Hippocampal formation (tissue), 2 donors: ENCODE results near the gene C16orf82.

Experiments
- DNase-seq, 2 donors: peaks; one replicate each; lab custom pipeline; 2025; lab: John Stamatoyannopoulos, UW

The C16orf82 gene

DNA sequence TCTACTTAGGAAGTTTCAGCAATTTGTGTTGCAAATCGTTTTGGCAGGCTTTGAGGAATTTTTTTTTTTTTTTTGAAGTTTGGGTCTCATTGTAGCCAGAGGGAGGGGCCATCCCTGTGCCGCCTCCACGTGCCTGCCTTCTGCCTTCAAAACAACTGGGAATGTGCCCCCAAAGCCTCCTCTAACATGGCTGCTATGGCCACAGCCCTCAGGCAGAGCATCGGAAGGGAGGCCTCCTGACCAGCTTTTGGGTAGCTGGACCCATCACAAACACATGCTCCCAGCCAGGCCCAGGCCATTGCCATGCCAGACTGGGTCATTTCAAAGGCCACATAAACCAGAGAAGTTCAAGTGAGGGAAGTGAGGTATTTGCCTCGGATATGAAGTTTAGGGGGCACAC lies 21.5 kb downstream of the C16orf82 start:
- DNase-seq: no peak

DNA sequence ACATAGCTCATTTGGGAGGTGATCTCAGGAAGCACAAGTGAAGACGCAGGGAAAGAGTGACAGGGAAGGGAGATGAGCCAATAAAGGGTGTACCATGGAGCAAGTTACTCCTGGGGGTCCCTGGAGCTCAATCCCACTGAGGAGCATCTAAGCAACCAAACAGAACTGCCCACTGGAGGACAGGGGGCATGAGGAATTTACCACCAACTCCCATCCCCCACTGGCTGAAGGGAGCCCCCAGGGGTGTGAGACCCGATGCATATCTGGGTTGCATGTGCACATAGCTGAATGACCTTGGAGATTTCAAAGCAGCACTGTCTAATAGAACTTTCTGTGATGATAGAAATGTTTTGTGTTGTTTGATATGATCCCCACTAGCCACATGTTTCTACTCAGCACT lies 29.6 kb downstream of the C16orf82 start:
- DNase-seq: no peak

DNA sequence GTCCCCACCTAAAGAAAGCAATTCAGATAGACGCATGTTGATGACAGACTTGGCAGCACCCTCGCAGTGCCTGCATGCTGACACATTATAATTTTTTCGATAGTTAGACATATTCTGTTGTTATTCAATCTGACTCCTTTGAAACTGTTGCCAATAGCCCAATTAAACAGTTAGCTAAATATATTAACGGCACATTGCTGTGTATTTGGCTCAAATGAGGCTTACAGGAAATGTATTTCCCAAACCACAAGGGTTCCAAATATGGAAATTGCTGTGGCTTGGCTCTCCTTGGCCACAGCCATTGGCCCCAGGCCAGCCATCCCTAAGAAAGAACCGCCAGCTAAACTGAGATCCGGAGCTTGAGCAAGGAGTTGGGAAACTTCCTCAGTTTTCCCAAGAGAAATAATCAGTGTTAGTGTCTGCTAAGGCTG lies 31.1 kb downstream of the C16orf82 start:
- DNase-seq: no peak

DNA sequence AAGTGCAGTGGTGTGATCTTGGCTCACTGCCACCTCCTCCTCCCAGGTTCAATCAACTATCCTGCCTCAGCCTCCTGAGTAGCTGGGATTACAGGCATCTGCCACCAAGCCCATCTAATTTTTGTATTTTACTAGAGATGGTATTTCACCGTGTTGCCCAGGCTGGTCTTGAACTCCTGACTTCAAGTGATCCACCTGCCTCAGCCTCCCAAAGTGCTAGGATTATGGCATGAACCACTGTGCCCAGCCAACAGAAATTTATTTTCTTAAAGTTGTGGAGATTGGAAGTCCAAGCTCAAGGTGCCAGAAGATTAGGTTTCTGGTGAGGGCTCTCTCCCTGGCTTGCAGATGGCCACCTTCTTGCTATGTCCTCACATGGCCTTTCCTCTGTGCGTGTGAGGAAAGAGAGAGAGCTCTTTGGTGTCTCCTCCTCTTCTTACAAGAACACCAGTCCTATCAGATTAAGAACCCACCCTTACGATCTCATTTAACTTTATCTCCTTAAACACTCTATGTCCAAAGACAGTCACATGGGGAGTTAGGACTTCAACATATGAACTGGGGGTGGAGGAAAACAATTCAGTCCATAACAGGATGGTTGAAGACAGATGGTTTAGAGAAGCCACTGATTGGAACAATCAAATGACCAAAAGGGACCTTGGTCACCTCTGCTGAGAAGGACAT lies 31.8 kb downstream of the C16orf82 start:
- no peak for DNase-seq

DNA sequence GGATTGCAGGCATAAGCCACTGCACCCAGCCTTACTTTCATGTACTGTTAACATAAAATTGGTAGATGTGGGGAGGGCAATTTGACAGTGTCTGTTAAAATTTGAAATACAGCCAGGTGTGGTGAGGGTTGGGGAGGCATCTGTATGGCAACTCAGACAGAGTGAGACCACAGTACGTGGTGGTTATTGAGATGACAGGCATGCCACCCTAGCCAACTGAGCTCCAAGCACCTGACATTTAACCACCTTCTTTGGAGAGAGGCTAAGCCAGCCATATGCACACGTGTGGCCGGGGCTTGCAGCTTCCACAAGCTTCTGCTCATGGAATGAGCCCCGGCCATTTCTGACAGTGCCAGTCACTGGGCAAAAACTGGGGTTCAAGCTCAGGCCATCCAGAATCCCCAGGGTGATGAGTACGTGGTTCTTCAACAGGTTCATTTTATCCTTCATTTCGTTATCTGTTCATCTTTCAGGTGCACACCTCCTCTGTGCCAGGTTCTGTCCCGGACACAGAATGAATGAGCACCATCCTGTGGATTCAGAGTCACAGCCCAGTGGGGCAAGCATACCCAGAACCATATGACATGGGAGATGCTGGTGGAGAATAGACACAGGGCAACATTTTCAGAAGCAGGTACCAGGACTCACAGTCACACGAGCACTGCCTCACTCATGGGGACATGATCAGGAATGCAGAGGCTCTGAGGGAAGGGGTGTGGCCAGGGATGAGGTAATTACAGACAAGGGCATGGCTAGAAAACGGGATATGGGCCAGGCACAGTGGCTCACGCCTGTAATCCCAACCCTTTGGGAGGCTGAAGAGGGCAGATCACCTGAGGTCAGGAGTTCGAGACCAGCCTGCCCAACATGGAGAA lies 36.2 kb downstream of the C16orf82 start:
- DNase-seq: no peak

DNA sequence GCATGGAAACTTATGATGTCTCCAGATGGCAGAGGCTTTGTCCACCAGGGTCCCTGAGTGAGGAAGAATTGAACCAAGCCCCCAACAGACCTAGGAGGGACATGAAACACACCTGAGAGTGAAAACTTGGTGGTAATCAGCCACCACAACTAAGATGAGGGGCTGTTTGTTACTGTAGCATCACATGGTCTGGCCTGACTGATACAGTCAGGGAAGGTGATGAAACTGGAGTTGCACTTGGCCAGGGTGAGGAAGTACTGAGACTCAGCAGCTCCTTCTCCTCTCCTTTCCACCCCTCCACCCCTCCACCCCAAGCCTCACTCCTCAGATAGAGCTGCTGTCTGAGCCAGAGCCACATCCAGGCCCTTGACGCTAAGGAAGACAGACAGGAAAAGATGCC lies 37.2 kb downstream of the C16orf82 start:
- DNase-seq: no peak

DNA sequence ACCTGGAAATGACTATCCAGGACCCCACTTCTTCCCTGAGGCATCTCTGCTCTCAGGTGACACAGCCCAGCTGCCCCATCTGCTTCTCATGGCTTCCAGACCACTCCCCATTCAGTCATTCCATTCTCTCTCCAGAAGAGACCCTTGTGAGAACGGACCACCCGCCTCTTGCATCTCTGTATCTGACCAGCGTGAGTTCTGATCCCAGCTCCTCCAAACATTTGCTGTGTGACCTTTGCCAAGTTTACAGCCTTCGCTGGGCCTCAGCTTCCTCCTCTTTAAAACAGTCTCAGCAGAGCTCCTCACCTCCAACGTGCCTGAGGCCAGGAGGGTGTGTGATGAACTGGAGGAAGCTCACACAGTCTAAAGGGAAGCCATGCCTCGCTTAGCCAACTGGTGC lies 39.6 kb downstream of the C16orf82 start:
- DNase-seq: no peak

DNA sequence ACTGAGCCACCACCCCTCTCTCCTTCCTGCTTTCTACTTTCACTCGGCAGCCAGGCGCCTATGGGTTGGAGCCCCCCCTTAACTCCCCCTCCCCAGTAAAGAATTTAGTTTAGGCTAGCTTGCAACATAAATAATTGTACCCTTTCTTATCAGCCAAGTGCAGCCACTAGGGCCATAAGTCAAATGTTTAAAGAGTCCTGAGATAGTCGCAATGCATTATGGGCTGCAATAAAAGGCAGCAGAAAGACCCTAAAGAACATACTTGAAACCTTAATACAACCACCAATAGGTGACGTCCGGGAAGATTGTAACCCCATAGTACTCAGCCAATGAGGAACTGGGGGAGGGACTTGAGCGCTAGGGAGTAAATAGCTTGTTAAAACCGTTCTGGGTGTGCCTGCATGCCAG lies 40.5 kb downstream of the C16orf82 start:
- DNase-seq: no peak

DNA sequence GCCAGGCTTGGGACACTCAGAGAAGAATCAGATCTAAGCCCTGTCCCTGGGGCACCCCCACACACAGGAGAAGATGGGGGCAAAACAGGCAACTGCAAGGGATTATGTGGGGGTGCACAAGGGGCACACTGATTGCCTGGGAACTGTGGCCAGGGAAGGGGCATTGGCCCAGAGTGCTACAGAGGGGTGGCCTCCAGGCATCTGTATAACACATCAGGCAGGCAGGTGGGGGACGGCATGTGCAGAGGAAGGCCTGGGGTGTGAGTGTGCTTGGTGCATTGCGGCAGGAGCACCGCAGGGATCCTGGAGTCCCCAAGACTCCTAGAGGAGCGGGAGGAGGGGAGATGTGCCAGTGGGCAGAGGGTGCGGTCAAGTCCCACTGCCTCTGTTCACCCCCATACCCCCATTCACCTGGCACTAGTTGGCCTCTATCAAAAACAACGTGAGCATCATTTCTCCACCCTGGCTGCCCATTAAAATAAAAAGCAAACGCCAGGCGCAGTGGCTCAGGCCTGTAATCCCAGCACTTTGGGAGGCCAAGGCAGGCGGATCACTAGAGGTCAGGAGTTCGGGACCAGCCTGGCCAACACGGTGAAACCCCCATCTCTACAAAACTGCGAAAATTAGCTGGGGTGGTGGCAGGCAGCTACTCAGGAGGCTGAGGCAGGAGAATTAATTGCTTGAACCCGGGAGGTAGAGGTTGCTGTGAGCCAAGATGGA lies 41.5 kb downstream of the C16orf82 start:
- no peak for DNase-seq

DNA sequence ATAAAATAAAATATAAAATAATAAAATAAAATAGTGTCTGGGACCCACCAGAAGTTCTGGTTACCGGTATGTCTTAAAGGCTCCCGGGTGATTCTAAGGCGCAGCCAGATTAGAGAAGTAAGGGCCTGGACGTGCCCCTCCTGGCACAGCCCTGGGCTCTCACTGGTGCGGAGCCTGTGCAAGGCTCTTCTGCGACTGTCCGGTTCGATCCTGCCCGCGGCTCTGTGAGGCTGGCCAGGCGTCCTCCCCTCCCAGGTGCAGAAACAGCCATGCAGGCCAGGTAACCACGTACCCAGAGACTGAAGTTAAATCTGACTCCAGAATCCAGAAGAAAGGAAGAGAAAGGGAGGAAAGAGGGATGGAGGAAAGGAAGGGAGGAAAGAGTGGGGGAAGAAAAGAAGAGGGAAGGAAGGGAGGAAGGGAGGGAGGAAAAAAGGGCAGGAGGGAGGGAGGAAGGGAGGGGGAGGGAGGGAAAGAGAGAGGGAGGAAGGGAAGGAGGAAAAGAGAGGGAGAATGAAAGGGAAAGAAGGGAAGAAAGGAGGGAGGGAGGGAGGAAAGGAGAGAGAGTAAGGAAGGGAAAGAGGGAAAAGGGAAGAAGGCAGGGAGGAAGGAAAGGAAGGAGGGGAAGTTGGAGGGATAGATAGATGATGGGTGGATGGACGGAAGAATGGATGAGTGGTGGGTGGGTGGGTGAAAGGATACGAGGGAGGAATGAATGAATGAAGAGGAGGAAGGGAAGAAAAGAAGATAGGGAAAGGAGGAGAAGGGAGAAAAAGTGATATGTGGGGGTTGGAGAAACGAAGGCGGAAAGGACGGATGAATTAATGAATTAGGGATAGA lies 42.3 kb downstream of the C16orf82 start:
- DNase-seq: no peak

DNA sequence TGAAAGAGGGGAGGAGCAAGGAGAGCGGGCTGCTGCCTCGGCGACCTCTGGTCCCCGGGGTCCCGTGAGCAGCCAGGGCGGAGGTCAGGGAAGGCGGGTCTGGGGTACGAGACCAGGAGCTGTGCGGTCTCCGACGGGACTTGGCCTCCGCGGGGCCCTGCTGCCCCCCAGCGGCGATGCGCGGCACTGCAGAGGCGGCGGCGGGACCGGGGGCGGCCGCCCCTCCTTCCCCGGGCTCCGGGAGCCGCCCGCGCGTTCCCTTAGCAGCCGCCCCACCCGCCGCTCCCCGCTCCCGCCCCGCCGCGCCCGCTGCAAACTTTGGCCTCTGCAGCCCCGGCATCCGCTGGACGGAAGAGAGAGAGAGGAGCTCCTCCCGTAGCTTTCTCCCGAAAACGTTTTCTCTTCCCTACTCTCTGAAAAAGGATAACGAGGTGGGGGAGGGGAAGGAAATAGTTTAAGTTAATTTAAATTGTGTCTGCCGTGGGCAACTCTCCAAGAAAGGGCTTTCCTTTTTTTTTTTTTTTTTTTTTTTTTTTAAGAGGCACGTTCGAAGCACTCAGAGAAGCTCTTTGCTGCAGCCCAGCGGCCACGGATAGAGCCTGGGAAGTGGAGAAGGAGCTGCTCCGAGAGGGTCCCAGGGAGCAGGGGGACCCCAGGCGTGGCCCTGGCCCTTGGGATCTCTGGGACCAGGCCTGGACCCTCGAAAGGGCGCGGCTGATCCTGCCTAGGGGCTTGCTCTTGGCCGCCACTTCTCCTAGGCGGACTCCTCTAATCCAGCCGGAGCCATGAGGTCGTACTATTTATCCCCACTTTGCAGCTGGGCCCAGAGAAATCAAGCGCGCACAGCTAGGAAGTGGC lies 43.2 kb downstream of the C16orf82 start:
- peak in 1 of 2 donors; percentile 44 for DNase-seq

DNA sequence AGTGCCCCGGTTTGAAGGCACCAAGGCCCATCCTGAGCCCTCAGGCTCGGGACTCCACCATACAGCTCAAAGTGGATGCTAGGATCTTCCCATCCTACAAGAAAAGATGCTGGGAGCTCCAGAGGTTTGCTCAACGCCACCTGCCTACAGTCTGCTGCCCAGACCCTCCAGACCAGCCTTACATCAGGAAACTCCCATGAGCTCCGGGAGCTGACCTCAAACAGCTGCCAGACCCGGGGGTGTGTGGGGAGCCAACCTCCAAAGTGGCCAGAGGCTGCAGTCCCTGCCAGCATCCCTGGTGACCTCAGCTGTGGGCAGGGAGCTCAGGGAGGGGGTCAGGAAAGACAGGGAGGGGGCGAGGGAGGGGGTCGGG lies 43.8 kb downstream of the C16orf82 start:
- DNase-seq: no peak

DNA sequence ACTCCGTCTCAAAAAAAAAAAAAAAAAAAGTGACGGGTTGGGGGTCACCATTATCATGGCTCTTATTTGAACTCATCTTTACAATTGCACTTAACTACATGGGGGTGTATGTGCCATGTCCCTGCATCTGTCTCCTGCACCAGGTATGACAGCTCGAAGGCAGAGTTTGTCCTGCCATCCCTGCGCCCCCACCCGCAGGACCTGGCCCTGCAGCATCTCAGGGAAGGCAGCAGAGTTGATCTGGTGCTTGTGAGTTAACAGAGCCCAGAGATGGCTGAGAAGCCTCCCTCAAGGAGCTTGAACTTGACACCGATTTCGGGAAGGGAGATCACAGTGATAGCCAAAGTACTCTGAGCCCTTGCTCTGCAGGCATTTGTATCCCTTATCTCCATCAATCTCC lies 44.8 kb downstream of the C16orf82 start:
- no peak for DNase-seq

DNA sequence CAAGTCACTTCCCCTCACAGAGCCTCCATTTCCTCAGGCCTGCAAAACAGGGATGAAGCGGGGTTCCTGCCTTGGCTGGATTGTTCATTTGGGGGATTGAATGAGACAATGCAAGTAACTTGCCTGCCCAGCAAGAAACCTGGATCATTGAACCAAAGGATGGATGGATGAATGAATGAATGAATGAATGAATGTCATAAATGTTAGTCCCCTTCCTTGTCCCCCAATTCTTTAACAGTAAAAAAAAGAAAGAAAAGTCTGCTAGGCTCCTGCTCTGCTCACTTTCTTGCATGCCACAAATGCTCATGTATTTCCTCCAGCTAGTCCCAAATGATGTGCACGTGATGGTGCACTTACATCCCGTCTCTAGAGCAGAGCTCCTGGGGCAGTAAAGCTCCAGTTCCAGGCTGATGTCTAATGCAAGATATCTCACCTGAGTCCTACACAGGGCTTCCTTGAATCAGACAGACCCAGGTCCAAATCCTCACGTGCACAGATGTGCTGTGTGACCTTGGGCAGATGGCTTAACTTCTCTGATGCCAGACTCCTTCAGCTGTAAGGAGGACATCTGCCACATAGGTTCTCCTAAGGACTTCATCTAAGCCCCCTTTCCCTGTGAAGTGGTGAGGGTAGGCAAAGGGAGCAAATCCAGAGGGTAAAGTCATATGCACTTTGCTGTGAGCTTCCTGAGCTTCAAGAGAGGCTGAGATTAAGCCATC lies 45.5 kb downstream of the C16orf82 start:
- no peak for DNase-seq

DNA sequence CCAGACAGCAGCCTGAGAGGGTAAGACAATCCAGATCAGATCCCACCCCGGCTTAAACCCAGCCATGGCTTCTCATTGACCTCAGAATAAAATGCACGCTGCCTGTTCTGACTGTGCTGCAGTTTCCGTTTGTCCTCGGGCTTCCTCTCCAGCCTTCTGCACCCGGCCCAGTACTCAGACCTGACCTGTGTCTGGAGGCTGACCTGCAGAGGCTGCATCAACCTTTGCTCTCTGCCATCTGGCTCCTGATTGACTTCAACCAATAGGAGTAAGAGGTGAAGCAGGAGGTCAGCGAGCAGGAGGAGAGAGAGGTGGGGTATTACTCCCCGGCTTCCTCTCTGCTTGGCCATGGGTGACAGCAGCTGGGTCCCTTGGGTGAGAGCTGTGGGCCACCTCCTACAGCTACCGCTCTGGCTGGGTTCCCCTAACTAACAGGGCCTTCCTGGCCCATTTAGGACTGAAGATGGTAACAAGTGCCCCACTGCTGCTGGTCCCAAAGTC lies 46.7 kb downstream of the C16orf82 start:
- no peak for DNase-seq

DNA sequence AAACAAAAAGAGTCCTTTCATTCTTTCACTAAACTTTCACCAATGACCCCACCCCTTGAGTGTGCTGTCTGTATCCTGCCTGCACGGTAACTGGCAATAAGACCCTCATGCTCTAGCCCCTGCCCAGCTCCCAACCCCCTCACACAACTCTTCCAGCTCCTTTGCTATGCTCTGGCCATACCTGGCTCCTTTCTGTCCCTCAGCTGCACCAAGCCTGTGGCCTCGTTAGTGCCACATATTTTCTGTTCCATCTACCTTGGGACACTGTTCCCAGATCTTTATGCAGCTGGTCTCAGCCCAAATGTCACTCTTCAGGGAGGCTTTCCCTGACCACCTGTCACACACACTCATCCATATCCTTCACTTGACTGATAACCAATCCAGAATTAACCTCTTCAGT lies 47.3 kb downstream of the C16orf82 start:
- DNase-seq: no peak

DNA sequence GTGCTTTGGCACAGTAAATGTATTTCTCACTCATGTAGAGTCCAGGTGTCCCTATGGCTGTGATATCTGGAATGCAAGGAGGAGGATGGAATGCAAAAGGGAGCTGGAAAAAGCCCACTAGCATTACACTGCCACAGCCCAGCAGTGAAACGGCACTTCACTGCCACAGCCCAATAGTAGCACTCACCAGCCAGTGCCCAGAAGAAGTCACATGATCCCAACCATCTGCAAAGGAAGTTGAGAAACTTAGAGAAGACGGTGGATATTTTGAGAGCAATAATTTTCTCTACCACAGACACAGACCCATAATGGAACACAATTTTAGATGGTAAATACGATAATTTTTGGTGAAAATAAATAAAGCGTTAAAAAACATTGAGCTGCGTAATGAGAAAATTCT lies 51.8 kb downstream of the C16orf82 start:
- no peak for DNase-seq
